A673 (cell line): ENCODE data around the gene STYXL1. TPM values are rescaled to one million over a fixed set of nuclear protein-coding genes. Genes with fewer than 3 reads are reported as not detected.
"Not testable (repeated sequence)": the region's sequence is repeated elsewhere in the genome, so short reads cannot be mapped to it uniquely, and the experiment has no call there.

Experiments used
- BruUV-seq: library from RNA; stranded (reverse); fragments of 400-500 nt; replicated peaks from 2 replicates; lab custom pipeline; 2021; lab: Mats Ljungman, UMichigan
- CTCF ChIA-PET: fragments of 300-600 bp; sonication (Branson Sonifier 250); formaldehyde crosslinking; loops from one replicate; lab custom pipeline; 2022; ENCODE audit warnings: antibody characterized with exemption; lab: Charles Lee
- POLR2A ChIA-PET: fragments of 300-600 bp; sonication (Branson Sonifier 250); formaldehyde crosslinking; loops from one replicate; lab custom pipeline; 2022; ENCODE audit warnings: antibody characterized with exemption; ENCODE audit not compliant: low non-redundant PET; lab: Charles Lee
- DNase-seq: peaks from one replicate; pipeline ENCODE4 v3.0.0-alpha.2; 2015; ENCODE audit warnings: low spot score
- H3K27ac ChIP-seq: fragments of 200-600 bp; sonication (generic); 2 replicates; pipeline ENCODE4 v1.5.1; 2016; ENCODE audit warnings: mixed run types, low read depth, mild to moderate bottlenecking, mixed read lengths, antibody characterized with exemption, low read length; ENCODE audit not compliant: poor library complexity, severe bottlenecking
- H3K27me3 ChIP-seq: fragments of 200-600 bp; sonication (generic); replicated peaks from 2 replicates; pipeline ENCODE4 v1.6.1; 2017; ENCODE audit warnings: mixed run types, low read depth, mild to moderate bottlenecking, mixed read lengths, antibody characterized with exemption, low read length; ENCODE audit not compliant: insufficient read depth, poor library complexity
- H3K36me3 ChIP-seq: fragments of 200-600 bp; sonication (generic); 2 replicates; pipeline ENCODE4 v1.6.1; 2016; ENCODE audit warnings: mixed run types, mild to moderate bottlenecking, mixed read lengths, antibody characterized with exemption, low read length; ENCODE audit not compliant: insufficient read depth, poor library complexity, severe bottlenecking
- H3K4me1 ChIP-seq: fragments of 200-600 bp; sonication (generic); 2 replicates; pipeline ENCODE4 v1.6.1; 2017; ENCODE audit warnings: mixed run types, mild to moderate bottlenecking, mixed read lengths, antibody characterized with exemption, low read length; ENCODE audit not compliant: insufficient read depth, poor library complexity, severe bottlenecking
- H3K4me3 ChIP-seq: fragments of 200-600 bp; sonication (generic); 2 replicates; pipeline ENCODE4 v1.5.1; 2016; ENCODE audit warnings: low read depth, mixed run types, mild to moderate bottlenecking, mixed read lengths, low read length; ENCODE audit not compliant: poor library complexity, severe bottlenecking
- H3K9me3 ChIP-seq: fragments of 200-600 bp; sonication (generic); 2 replicates; pipeline ENCODE4 v1.6.1; 2016; ENCODE audit warnings: mixed run types, low read depth, mild to moderate bottlenecking, mixed read lengths, antibody characterized with exemption, low read length; ENCODE audit not compliant: poor library complexity, severe bottlenecking
- EZH2 ChIP-seq: fragments of 200-600 bp; sonication (generic); IDR thresholded peaks from 2 replicates; pipeline ENCODE4 v1.6.1; 2017; ENCODE audit warnings: borderline replicate concordance, low read depth, mild to moderate bottlenecking, mixed read lengths, antibody characterized with exemption, low read length; ENCODE audit not compliant: poor library complexity, severe bottlenecking
- intact Hi-C: fragments of 100-400 bp; cut with micrococcal nuclease; formaldehyde crosslinking; loops from one replicate; pipeline ENCODE4 v1.10.0; 2022; ENCODE audit not compliant: unreplicated experiment
- total RNA-seq: library from RNA; stranded (reverse); gene quantifications from 2 replicates; pipeline ENCODE4 v1.2.3, GENCODE V29; 2021
- TF ChIP-seq, protein P1 (sequence below): fragments of 300-800, 200-600 bp; sonication (generic); conservative IDR thresholded peaks from 2 replicates; pipeline ENCODE4 v1.5.1; 2017; ENCODE audit warnings: low read depth, mild to moderate bottlenecking, antibody characterized with exemption, low read length, moderate library complexity, mixed read lengths

The STYXL1 gene
- total RNA-seq, 1 experiment from 2014 or later: 36.3 TPM

- Histone ChIP-seq H3K27ac (no peak overlapping the region), H3K9me3 (no peaks in the 10 kb centered on the region), H3K36me3 (no peaks in the 10 kb centered on the region), H3K27me3 (no peaks in the 10 kb centered on the region), H3K4me3 (no peak overlapping the region), H3K4me1 (no peaks in the 10 kb centered on the region)
- BruUV-seq: no TSS peak
- POLR2A ChIA-PET: no interaction called here
- CTCF ChIA-PET: no interaction called here
- intact Hi-C loops: no loop called here
- DNase-seq: no peak
- TF ChIP-seq EZH2: no peak
- TF ChIP-seq, protein P1, sequence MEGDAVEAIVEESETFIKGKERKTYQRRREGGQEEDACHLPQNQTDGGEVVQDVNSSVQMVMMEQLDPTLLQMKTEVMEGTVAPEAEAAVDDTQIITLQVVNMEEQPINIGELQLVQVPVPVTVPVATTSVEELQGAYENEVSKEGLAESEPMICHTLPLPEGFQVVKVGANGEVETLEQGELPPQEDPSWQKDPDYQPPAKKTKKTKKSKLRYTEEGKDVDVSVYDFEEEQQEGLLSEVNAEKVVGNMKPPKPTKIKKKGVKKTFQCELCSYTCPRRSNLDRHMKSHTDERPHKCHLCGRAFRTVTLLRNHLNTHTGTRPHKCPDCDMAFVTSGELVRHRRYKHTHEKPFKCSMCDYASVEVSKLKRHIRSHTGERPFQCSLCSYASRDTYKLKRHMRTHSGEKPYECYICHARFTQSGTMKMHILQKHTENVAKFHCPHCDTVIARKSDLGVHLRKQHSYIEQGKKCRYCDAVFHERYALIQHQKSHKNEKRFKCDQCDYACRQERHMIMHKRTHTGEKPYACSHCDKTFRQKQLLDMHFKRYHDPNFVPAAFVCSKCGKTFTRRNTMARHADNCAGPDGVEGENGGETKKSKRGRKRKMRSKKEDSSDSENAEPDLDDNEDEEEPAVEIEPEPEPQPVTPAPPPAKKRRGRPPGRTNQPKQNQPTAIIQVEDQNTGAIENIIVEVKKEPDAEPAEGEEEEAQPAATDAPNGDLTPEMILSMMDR: no peak
Observed at GRCh38 chr7:76091506-76091905, 43.7 kb upstream of the STYXL1 start.

DNA sequence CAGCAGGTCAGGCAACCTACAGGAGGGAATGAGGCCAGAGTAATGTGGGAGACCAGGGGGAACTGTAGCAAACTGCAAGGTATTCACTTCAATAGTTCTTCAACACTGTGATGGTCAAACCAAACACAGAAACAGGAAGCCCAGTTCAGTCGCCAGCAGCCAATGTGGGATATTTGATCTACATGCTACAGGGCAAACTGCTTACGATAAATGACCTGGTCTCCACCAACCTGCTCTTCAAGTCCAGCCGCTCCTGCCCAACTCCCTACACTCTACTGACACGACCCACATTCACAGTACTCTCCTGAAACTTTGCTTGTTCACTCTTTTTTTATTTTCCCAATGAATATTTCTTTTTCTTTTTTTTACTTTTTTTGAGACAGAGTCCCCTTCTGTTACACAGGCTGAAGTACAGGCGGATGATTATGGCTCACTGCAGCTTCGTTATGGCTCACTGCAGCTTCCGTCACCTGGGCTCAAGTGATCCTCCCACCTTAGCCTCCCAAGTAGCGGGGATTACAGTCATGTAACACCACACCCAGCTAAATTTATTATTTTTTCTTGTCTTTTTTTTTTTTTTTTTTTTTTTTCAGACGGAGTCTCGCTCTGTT, 42.2 kb upstream of the STYXL1 start:
- intact Hi-C loops: no loop called here
- Histone ChIP-seq H3K4me1 (no peaks in the 10 kb centered on the region), H3K36me3 (no peaks in the 10 kb centered on the region), H3K27me3 (no peaks in the 10 kb centered on the region), H3K27ac (no peak overlapping the region), H3K4me3 (no peak overlapping the region), H3K9me3 (no peaks in the 10 kb centered on the region)
- no peak for TF ChIP-seq EZH2
- TF ChIP-seq, protein P1: no peak
- DNase-seq: no peak
- no TSS peak for BruUV-seq
- ChIA-PET CTCF (no interaction called here), POLR2A (no interaction called here)

DNA sequence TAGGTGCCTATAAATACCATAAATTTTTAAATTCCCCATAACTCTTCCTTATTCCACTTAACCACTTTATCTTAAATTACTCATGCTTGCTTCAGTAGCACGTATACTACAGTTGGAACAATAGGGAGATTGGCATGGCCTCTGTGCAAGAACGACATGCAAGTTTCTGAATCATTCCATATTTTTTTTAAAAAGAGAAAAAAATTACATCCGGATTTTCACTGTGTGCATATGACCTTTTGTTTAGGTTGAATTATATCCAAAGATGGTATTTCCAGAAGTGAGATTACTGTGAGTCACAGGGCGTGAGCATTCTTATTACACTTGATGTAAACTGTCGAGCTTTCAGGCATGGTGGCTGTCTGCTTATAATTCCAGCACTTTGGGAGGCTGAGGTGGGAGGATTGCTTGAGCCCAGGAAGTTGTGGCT, 39.6 kb upstream of the STYXL1 start:
- CTCF ChIA-PET, intact Hi-C loops, H3K36me3 ChIP-seq, H3K4me3 ChIP-seq, H3K27me3 ChIP-seq, H3K9me3 ChIP-seq, H3K4me1 ChIP-seq, POLR2A ChIA-PET, H3K27ac ChIP-seq, BruUV-seq: not testable (repeated sequence)
- peak; percentile 40 for DNase-seq

DNA sequence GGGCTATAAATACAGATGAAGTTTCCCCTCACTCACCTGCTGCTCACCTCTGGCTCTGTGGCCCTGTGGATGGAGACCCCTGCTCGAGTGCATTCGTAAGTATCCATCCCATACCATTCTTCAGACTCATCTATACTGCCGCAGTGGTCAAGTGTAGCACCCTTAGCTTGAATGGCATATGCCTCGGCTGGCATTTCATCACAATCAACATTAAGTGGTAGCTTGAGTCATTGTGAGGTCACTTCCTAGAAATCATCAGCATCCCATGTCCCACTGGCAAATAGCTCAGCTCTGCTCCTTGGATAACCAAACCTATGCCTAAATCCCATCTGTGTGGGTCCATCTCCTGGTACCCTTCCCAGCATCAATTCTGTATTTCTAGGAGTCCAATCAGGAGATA, 38.3 kb upstream of the STYXL1 start:
- no peaks in the 10 kb centered on the region for H3K4me1 ChIP-seq
- CTCF ChIA-PET: no interaction called here
- H3K9me3 ChIP-seq: no peaks in the 10 kb centered on the region
- H3K4me3 ChIP-seq: no peak overlapping the region
- TF ChIP-seq, protein P1: no peak
- BruUV-seq: no TSS peak
- no peak overlapping the region for H3K27ac ChIP-seq
- POLR2A ChIA-PET: no interaction called here
- H3K36me3 ChIP-seq: no peaks in the 10 kb centered on the region
- no peak for DNase-seq
- intact Hi-C loops: no loop called here
- no peaks in the 10 kb centered on the region for H3K27me3 ChIP-seq

DNA sequence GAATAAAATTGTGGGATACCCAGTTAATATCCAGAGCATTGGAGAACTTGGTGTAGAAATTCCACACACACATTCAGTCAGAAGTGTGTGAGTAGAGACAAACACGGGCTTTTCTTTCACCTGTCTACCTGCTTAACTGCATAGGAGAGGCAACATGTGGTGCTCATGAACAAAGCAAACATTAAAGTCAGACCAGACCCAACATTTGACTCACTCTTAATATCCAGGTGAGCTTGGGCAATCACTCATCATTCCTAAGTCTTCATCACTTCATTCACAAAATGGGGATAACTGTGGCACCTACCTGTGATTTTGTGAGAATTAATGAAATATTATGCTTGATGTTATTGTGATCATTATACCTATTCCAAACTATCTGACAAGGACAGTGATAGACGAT, 36.3 kb upstream of the STYXL1 start:
- BruUV-seq, H3K27ac ChIP-seq, CTCF ChIA-PET, DNase-seq, H3K4me1 ChIP-seq, intact Hi-C loops, H3K9me3 ChIP-seq, H3K4me3 ChIP-seq, H3K36me3 ChIP-seq, POLR2A ChIA-PET, H3K27me3 ChIP-seq: not testable (repeated sequence)
